NCI-H1436 (cell line): ENCODE data around the gene SNX3.
"Not testable (repeated sequence)": the region's sequence is repeated elsewhere in the genome, so short reads cannot be mapped to it uniquely, and the experiment has no call there.

Experiments
- DNase-seq: peaks from one replicate; lab custom pipeline; 2025; lab: John Stamatoyannopoulos, UW

Gene SNX3

GRCh38 chr6:108260809-108261569 is at the start of gene SNX3:
TSS of gene SNX3 (minus strand) at chr6:108261040. CDS start at chr6:108260921, 119 bp downstream.
- peak; percentile 93 for DNase-seq

- no peak for DNase-seq
Measured at GRCh38 chr6:108309844-108310243, 49.0 kb upstream of the SNX3 start.

- not testable (repeated sequence) for DNase-seq
Measured at GRCh38 chr6:108308641-108309040, 47.8 kb upstream of the SNX3 start.

- no peak for DNase-seq
Measured at GRCh38 chr6:108304646-108305045, 43.8 kb upstream of the SNX3 start.

- no peak for DNase-seq
Measured at GRCh38 chr6:108302386-108302785, 41.5 kb upstream of the SNX3 start.

- peak; percentile 3 for DNase-seq
Measured at GRCh38 chr6:108295676-108296075, 34.8 kb upstream of the SNX3 start.

- peak; percentile 67 for DNase-seq
Measured at GRCh38 chr6:108294727-108295625, 34.1 kb upstream of the SNX3 start, which contains the start of gene AFG1L. TSS of gene AFG1L (plus strand) at chr6:108295054. CDS start at chr6:108295080, 26 bp downstream.

- no peak for DNase-seq
Measured at GRCh38 chr6:108294297-108294726, 33.5 kb upstream of the SNX3 start.

- peak; percentile 5 for DNase-seq
Measured at GRCh38 chr6:108293527-108294296, 32.9 kb upstream of the SNX3 start.

- not testable (repeated sequence) for DNase-seq
Measured at GRCh38 chr6:108292561-108292960, 31.7 kb upstream of the SNX3 start.

GRCh38 chr6:108291091-108291490 is 30.3 kb upstream of the SNX3 start:
- no peak for DNase-seq

- DNase-seq, result no peak
Measured at GRCh38 chr6:108288742-108289141, 27.9 kb upstream of the SNX3 start.

- no peak for DNase-seq
Measured at GRCh38 chr6:108287373-108287772, 26.5 kb upstream of the SNX3 start.

GRCh38 chr6:108286366-108286765 is 25.5 kb upstream of the SNX3 start:
- DNase-seq, result no peak

GRCh38 chr6:108285381-108285780 is 24.5 kb upstream of the SNX3 start:
- no peak for DNase-seq

GRCh38 chr6:108277831-108278230 is 17.0 kb upstream of the SNX3 start:
- no peak for DNase-seq

- no peak for DNase-seq
Measured at GRCh38 chr6:108277295-108277694, 16.5 kb upstream of the SNX3 start.

GRCh38 chr6:108275976-108276375 is 15.1 kb upstream of the SNX3 start:
- no peak for DNase-seq

- DNase-seq, result no peak
Measured at GRCh38 chr6:108274546-108274945, 13.7 kb upstream of the SNX3 start.

- DNase-seq, result not testable (repeated sequence)
Measured at GRCh38 chr6:108269955-108270354, 9.1 kb upstream of the SNX3 start.

- DNase-seq, result no peak
Measured at GRCh38 chr6:108268845-108269244, 8.0 kb upstream of the SNX3 start.

GRCh38 chr6:108263371-108263770 is 2.5 kb upstream of the SNX3 start:
- no peak for DNase-seq
